OCI-LY7 (cell line): ENCODE data around the gene LIMK2. TPM values are rescaled to one million over a fixed set of nuclear protein-coding genes. Genes with fewer than 3 reads are reported as not detected.

Experiments
- BruUV-seq: library from RNA; stranded (reverse); fragments of 400-500 nt; replicated peaks from 2 replicates; lab custom pipeline; 2021; lab: Mats Ljungman, UMichigan
- CTCF ChIA-PET: fragments of 300-600 bp; sonication (Branson Sonifier 250); formaldehyde crosslinking; loops from one replicate; lab custom pipeline; 2022; ENCODE audit warnings: antibody characterized with exemption; ENCODE audit not compliant: unreplicated experiment; lab: Charles Lee
- POLR2A ChIA-PET: fragments of 300-600 bp; sonication (Branson Sonifier 250); formaldehyde crosslinking; loops from one replicate; lab custom pipeline; 2022; ENCODE audit warnings: antibody characterized with exemption; lab: Charles Lee
- DNase-seq: peaks from one replicate; pipeline ENCODE4 v3.0.0-alpha.2; 2015; ENCODE audit warnings: low spot score
- H2AFZ ChIP-seq: fragments of 200-600 bp; sonication (generic), shearing (Covaris generic); 2 replicates; pipeline ENCODE4 v1.6.1; 2014; ENCODE audit warnings: mild to moderate bottlenecking, antibody characterized with exemption, low read length, moderate library complexity
- H3K27ac ChIP-seq: fragments of 200-600 bp; sonication (generic); 2 replicates; pipeline ENCODE4 v1.5.1; 2014; ENCODE audit warnings: mixed run types, low read depth, mild to moderate bottlenecking, moderate library complexity, low read length, inconsistent platforms; ENCODE audit not compliant: poor library complexity, severe bottlenecking
- H3K36me3 ChIP-seq: fragments of 200-600 bp; sonication (generic); 2 replicates; pipeline ENCODE4 v1.6.1; 2014; ENCODE audit warnings: mild to moderate bottlenecking, antibody characterized with exemption, low read length, moderate library complexity, mixed read lengths; ENCODE audit not compliant: insufficient read depth
- H3K4me1 ChIP-seq: fragments of 200-600 bp; sonication (generic); 2 replicates; pipeline ENCODE4 v1.5.1; 2014; ENCODE audit warnings: mild to moderate bottlenecking, low read length; ENCODE audit not compliant: insufficient read depth, poor library complexity, severe bottlenecking
- H3K4me2 ChIP-seq: fragments of 200-600 bp; sonication (generic); 2 replicates; pipeline ENCODE4 v1.6.1; 2014; ENCODE audit warnings: mild to moderate bottlenecking, low read length
- H3K4me3 ChIP-seq: fragments of 200-600 bp; sonication (generic); 2 replicates; pipeline ENCODE4 v1.5.1; 2014; ENCODE audit warnings: mild to moderate bottlenecking, low read depth, low read length; ENCODE audit not compliant: poor library complexity, severe bottlenecking
- H3K79me2 ChIP-seq: fragments of 200-600 bp; sonication (generic); 2 replicates; pipeline ENCODE4 v1.6.1; 2016; ENCODE audit warnings: low read depth, mild to moderate bottlenecking, low read length, moderate library complexity, mixed read lengths; ENCODE audit not compliant: insufficient read depth
- H3K9me2 ChIP-seq: fragments of 200-600 bp; sonication (generic); 2 replicates; pipeline ENCODE4 v1.6.1; 2016; ENCODE audit warnings: mild to moderate bottlenecking, low read length, mixed read lengths; ENCODE audit not compliant: insufficient read depth
- H3K9me3 ChIP-seq: fragments of 200-600 bp; sonication (generic); 2 replicates; pipeline ENCODE4 v1.6.1; 2014; ENCODE audit warnings: mild to moderate bottlenecking, mixed run types, low read length, mixed read lengths
- H4K20me1 ChIP-seq: fragments of 200-600 bp; sonication (generic); 2 replicates; pipeline ENCODE4 v1.6.1; 2014; ENCODE audit warnings: mild to moderate bottlenecking, antibody characterized with exemption, low read length, moderate library complexity, mixed read lengths; ENCODE audit not compliant: insufficient read depth
- EZH2phosphoT487 ChIP-seq: fragments of 200-600 bp; sonication (generic); IDR thresholded peaks from 2 replicates; pipeline ENCODE4 v1.6.1; 2018; ENCODE audit warnings: low read depth, borderline replicate concordance, mild to moderate bottlenecking, mixed run types, antibody characterized with exemption, low read length, moderate library complexity, mixed read lengths
- intact Hi-C: fragments of 100-400 bp; cut with micrococcal nuclease; formaldehyde crosslinking; loops from one replicate; pipeline ENCODE4 v1.10.0; 2022; ENCODE audit not compliant: unreplicated experiment
- total RNA-seq, 2 experiments: library from RNA; depleted of rRNA in 1 of 2; stranded (reverse); fragments of >200 nt in 1 of 2; shearing (Covaris generic) in 1 of 2; gene quantifications; 2 replicates each; pipeline ENCODE4 v1.2.3, GENCODE V29; 2014 to 2022
- TF ChIP-seq, protein P1 (sequence below): fragments of 200-600 bp; sonication (generic); conservative IDR thresholded peaks from 2 replicates; pipeline ENCODE4 v1.5.1; 2014; ENCODE audit warnings: mild to moderate bottlenecking, antibody characterized with exemption, low read length, moderate library complexity, mixed read lengths

Gene LIMK2
- total RNA-seq, 2 experiments from 2014 or later: 16.2 to 24.8 TPM

DNA sequence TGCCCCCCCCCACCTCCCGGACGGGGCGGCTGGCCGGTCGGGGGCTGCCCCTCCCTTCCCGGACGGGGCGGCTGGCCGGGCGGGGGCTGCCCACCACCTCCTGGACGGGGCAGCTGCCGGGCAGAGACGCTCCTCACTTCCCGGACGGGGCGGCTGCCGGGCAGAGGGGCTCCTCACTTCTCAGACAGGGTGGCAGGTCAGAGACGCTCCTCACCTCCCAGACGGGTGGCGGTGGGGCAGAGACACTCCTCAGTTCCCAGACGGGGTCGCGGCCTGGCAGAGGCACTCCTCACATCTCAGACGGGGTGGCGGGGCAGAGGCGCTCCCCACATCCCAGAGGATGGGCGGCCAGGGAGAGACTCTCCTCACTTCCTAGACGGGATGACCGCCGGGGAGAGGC lies 28.1 kb upstream of the LIMK2 start:
- TF ChIP-seq EZH2phosphoT487: no peak
- TF ChIP-seq, protein P1, sequence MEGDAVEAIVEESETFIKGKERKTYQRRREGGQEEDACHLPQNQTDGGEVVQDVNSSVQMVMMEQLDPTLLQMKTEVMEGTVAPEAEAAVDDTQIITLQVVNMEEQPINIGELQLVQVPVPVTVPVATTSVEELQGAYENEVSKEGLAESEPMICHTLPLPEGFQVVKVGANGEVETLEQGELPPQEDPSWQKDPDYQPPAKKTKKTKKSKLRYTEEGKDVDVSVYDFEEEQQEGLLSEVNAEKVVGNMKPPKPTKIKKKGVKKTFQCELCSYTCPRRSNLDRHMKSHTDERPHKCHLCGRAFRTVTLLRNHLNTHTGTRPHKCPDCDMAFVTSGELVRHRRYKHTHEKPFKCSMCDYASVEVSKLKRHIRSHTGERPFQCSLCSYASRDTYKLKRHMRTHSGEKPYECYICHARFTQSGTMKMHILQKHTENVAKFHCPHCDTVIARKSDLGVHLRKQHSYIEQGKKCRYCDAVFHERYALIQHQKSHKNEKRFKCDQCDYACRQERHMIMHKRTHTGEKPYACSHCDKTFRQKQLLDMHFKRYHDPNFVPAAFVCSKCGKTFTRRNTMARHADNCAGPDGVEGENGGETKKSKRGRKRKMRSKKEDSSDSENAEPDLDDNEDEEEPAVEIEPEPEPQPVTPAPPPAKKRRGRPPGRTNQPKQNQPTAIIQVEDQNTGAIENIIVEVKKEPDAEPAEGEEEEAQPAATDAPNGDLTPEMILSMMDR: no peak
- Histone ChIP-seq H3K4me3 (no peak overlapping the region), H3K79me2 (no peaks in the 10 kb centered on the region), H3K9me2 (no peaks in the 10 kb centered on the region), H3K4me1 (no peaks in the 10 kb centered on the region), H4K20me1 (no peaks in the 10 kb centered on the region), H3K4me2 (no peak overlapping the region), H3K9me3 (no peaks in the 10 kb centered on the region), H2AFZ (no peak overlapping the region), H3K27ac (no peak overlapping the region), H3K36me3 (peaks cover 23% of the 10 kb centered on the region)
- DNase-seq: no peak
- no TSS peak for BruUV-seq
- CTCF ChIA-PET: no interaction called here
- POLR2A ChIA-PET: no interaction called here
- intact Hi-C loops: no loop called here

DNA sequence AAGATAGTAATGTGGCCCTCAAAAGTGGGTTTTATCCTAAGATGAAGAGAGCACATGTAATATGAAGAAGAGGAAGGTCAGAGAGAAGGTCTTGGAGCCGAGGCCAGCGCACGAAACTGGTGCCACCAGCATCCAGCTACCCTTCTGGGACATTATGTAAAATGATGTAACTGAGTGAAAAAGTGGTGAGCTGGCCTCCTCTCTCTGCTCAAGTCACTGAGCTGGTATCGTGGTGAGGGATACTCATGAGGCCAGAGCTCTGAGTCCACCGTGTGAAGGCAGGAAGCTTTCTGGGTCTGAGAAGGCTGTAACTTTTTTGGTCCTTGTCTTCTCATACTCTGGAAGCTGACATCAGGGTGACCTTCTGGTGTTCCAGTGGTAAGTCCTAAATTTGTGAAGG lies 27.0 kb upstream of the LIMK2 start:
- ChIA-PET CTCF (no interaction called here), POLR2A (no interaction called here)
- Histone ChIP-seq H3K36me3 (peaks cover 23% of the 10 kb centered on the region), H3K9me3 (no peaks in the 10 kb centered on the region), H3K4me3 (no peak overlapping the region), H3K4me1 (no peaks in the 10 kb centered on the region), H3K27ac (no peak overlapping the region), H3K4me2 (no peak overlapping the region), H3K9me2 (no peaks in the 10 kb centered on the region), H4K20me1 (no peaks in the 10 kb centered on the region), H2AFZ (no peak overlapping the region), H3K79me2 (no peaks in the 10 kb centered on the region)
- BruUV-seq: no TSS peak
- no peak for DNase-seq
- TF ChIP-seq, protein P1: no peak
- TF ChIP-seq EZH2phosphoT487: no peak
- intact Hi-C loops: no loop called here

DNA sequence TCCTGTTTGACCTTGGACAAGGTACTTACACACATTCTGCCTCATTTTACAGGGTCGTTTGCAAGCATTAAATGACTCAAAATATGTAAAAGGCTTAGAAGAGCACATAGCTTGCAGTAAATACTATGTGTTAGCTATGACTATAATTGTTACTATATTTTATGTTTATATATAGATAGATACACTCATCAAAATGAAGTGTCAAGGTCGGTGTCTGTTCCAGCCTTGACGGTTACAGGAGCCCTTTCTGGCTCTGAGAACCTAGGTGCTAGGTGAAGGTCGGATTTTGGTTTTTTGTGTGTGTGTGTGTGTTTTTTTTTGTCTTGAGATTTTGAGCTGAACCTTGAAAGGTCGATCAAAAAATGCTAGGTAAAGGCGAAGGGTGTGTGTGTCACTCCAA lies 24.5 kb upstream of the LIMK2 start:
- Histone ChIP-seq H3K27ac (no peak overlapping the region), H3K79me2 (no peaks in the 10 kb centered on the region), H2AFZ (no peak overlapping the region), H3K4me3 (no peak overlapping the region), H3K9me3 (no peaks in the 10 kb centered on the region), H4K20me1 (no peaks in the 10 kb centered on the region), H3K4me2 (no peak overlapping the region), H3K9me2 (no peaks in the 10 kb centered on the region), H3K4me1 (no peaks in the 10 kb centered on the region), H3K36me3 (peaks cover 16% of the 10 kb centered on the region)
- no peak for TF ChIP-seq EZH2phosphoT487
- TF ChIP-seq, protein P1: no peak
- ChIA-PET CTCF (no interaction called here), POLR2A (interaction anchor here (1.0 to 1.6 kb wide), 2 partner anchors 11 to 25 kb away, joined by 4 read pairs; partner anchors contain the start of gene LIMK2)
- no peak for DNase-seq
- no TSS peak for BruUV-seq
- intact Hi-C loops: no loop called here
